ENCODE measurements around the gene SERINC3. TPM values are rescaled to one million over a fixed set of nuclear protein-coding genes. Genes with fewer than 3 reads are reported as not detected.

The SERINC3 gene
- total RNA-seq, 1 donor from 2014 or later = 143 TPM

DNA sequence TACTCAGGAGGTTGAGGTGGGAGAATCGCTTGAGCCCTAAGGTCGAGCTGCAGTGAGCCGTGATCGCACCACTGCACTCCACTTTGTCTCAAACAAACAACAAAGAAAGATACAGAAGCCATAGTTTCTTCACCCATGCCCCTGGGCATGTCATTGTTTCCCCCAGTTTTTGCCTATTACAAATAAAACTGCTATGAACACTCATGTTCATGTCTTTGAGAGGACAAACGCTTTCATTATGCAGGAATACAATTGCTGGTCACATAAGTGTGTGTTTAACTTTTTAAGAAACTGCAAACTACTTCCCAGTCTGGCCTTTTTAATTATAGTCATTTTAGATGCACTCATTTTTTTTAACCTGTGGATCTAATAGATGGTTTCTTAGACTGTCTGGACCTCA lies 58.4 kb downstream of the SERINC3 start:
- TF ChIP-seq, protein P1, sequence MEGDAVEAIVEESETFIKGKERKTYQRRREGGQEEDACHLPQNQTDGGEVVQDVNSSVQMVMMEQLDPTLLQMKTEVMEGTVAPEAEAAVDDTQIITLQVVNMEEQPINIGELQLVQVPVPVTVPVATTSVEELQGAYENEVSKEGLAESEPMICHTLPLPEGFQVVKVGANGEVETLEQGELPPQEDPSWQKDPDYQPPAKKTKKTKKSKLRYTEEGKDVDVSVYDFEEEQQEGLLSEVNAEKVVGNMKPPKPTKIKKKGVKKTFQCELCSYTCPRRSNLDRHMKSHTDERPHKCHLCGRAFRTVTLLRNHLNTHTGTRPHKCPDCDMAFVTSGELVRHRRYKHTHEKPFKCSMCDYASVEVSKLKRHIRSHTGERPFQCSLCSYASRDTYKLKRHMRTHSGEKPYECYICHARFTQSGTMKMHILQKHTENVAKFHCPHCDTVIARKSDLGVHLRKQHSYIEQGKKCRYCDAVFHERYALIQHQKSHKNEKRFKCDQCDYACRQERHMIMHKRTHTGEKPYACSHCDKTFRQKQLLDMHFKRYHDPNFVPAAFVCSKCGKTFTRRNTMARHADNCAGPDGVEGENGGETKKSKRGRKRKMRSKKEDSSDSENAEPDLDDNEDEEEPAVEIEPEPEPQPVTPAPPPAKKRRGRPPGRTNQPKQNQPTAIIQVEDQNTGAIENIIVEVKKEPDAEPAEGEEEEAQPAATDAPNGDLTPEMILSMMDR (IDR thresholded peaks at IDR 0.05) = no peak
- Histone ChIP-seq H3K36me3 (no peaks in the 10 kb centered on the region), H3K4me3 (no peak overlapping the region), H3K27ac (no peak overlapping the region), H3K4me1 (no peaks in the 10 kb centered on the region), H3K27me3 (no peaks in the 10 kb centered on the region), H3K9me3 (no peaks in the 10 kb centered on the region)
- ATAC-seq (no peak), DNase-seq (no peak)
- intact Hi-C loops (cut with DNase I) = loop anchor here (10.0 kb wide), 1 partner anchor 69 kb away; no protein-coding TSS in a partner anchor

- intact Hi-C loops (cut with DNase I) = loop anchor here (10.0 kb wide), 1 partner anchor 67 kb away; no protein-coding TSS in a partner anchor
- no peak overlapping the region for H3K4me3 ChIP-seq
- TF ChIP-seq, protein P1 (IDR thresholded peaks at IDR 0.05) = no peak
- DNase-seq = no peak
- no peaks in the 10 kb centered on the region for H3K36me3 ChIP-seq
- H3K27me3 ChIP-seq = no peaks in the 10 kb centered on the region
- H3K27ac ChIP-seq = no peak overlapping the region
- H3K9me3 ChIP-seq = no peaks in the 10 kb centered on the region
- H3K4me1 ChIP-seq = no peaks in the 10 kb centered on the region
- ATAC-seq = no peak
These were observed 60.1 kb downstream of the SERINC3 start for GRCh38 chr20:44461803-44462174.

- DNase-seq (no peak), ATAC-seq (no peak)
- Histone ChIP-seq H3K9me3 (no peaks in the 10 kb centered on the region), H3K4me1 (no peaks in the 10 kb centered on the region), H3K36me3 (no peaks in the 10 kb centered on the region), H3K27me3 (no peaks in the 10 kb centered on the region), H3K27ac (no peak overlapping the region), H3K4me3 (no peak overlapping the region)
- TF ChIP-seq, protein P1 (IDR thresholded peaks at IDR 0.05) = no peak
- intact Hi-C loops (cut with DNase I) = loop anchor here (10.0 kb wide), 1 partner anchor 66 kb away; no protein-coding TSS in a partner anchor
These were observed 60.6 kb downstream of the SERINC3 start for GRCh38 chr20:44461142-44461802.

DNA sequence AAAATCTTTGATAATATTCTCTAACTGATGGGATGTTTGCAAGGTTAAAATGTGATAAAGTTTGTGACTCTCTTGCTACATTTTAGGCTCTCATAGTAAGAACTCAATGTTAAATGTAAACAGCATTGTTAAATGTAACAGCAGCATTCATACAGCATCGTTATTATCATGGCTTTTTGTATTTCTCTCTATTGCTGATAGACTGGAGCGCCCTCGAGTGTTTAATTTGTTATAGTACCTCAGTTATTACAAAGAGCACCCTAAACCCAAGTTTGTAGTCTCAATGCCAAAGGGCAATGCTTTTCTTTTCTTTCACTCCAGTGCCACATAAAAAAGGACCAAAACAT lies 61.1 kb downstream of the SERINC3 start:
- Histone ChIP-seq H3K4me1 (no peaks in the 10 kb centered on the region), H3K36me3 (no peaks in the 10 kb centered on the region), H3K9me3 (no peaks in the 10 kb centered on the region), H3K27ac (no peak overlapping the region), H3K4me3 (no peak overlapping the region), H3K27me3 (no peaks in the 10 kb centered on the region)
- ATAC-seq (peak; percentile 40), DNase-seq (no peak)
- TF ChIP-seq, protein P1 (IDR thresholded peaks at IDR 0.05) = peak; percentile 47
- intact Hi-C loops (cut with DNase I) = loop anchor here (10.0 kb wide), 1 partner anchor 66 kb away; no protein-coding TSS in a partner anchor

- DNase-seq (no peak), ATAC-seq (no peak)
- Histone ChIP-seq H3K4me3 (no peak overlapping the region), H3K4me1 (no peaks in the 10 kb centered on the region), H3K9me3 (no peaks in the 10 kb centered on the region), H3K27me3 (no peaks in the 10 kb centered on the region), H3K36me3 (no peaks in the 10 kb centered on the region), H3K27ac (no peak overlapping the region)
- intact Hi-C loops (cut with DNase I) = no loop called here
- TF ChIP-seq, protein P1 (IDR thresholded peaks at IDR 0.05) = no peak
These were observed 62.6 kb downstream of the SERINC3 start for GRCh38 chr20:44459271-44459670.
